GM18873 (cell line): ENCODE measurements around the gene DDX17.

Experiments
- ATAC-seq: cut with Tn5 transposase; IDR thresholded peaks from one replicate; pipeline ENCODE4 v1.9.1; 2021; ENCODE audit warnings: mild to moderate bottlenecking, moderate library complexity, moderate number of reproducible peaks; ENCODE audit not compliant: unreplicated experiment, low FRiP score

The DDX17 gene

DNA sequence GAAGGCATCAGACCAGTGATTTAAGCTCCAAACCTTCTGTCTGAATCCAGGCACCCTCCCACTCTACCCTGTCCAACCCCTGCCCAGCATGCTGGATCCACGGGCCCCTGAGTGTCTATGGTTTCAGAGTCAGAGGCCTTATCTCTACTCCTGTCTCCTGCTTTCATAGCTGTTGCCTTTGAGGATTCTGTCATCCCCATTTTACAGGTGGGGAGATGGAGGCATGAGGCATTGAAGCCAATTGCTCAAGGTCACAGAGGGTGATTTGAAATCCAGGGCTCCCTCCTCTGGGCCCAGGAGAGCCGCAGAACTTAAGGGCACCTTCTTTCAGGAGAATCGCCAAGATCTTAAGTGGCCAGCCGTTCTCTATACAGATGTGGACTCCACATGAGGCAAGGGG is 54.2 kb downstream of the DDX17 start:
- no peak for ATAC-seq

DNA sequence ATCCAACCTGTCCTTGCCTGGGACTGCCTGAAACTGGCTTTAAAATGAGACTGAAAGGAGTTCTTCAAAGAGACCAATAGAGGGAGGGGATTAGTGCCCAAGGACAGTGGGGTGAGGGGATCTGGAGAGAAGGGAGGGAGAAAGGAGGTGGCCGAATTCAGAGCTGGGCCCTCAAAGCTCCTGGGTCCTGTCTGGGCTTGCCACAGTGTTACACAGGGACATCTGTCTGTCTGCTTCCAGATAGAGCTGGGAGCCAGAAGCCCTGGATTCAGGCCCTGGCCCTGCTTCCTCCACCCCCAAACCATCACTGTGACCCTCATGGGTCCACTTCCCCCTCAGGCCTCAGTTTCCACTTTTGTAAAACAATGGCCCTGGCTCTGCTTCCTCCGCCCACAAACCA is 54.7 kb downstream of the DDX17 start:
- no peak for ATAC-seq

- no peak for ATAC-seq
Measured at GRCh38 chr22:38450234-38450797, 55.8 kb downstream of the DDX17 start.

DNA sequence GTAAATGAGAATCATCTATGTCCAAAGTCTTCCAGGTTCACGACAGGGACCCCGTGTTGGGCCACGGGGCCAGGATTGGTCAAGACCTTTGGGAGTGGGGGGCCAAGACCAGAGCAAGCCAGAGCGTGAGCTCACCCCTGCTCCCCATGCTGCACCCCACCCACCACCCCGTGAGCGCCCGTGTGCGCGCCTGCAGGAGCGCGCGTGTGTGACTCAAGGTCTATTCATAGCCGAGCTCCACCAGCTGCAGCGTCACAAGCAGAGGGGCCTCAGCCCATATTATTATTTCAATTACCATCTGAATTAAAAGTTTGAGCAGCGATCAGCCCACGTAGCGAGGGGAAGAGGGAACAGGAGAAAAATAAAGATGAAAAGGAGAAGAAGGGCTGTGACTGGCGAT is 56.3 kb downstream of the DDX17 start:
- ATAC-seq: no peak

DNA sequence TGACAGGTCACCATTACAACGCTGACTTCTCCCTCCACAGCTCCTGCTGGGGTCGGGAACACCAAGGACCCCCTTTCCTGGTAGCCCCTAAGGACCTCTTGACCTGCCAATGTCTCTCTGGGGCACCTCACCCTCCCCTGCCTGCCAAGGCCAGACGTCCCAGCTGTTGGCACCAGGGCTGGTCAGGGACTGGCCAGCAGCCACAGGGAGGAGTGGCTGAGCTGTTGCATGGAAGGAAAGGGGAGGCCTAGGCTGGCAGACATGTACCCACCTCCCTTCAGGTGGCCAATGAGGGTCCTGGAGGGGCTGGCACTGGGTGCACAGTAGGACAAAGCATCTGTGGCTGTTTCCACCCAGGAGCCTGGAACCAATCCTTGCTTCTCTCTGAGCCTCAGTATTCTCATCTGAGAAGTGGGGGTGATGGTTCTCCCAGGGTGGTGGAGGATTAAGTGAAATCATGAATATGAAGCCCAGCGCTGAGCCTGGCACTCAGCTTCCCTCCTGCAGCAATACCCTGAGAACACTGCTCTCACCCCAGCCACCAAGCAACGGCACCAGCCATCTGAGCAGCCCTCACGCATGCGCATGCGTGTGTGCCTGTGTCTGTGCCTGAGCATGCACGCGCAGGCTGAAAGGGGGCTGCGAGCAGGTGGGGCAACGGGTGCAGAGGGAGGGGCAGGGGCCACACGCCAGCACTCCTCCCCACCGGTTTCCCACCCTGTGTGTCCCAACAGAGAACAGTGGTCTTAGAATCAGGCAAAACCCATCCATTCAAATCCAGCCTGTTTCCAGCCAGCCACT is 57.0 kb downstream of the DDX17 start:
- no peak for ATAC-seq

DNA sequence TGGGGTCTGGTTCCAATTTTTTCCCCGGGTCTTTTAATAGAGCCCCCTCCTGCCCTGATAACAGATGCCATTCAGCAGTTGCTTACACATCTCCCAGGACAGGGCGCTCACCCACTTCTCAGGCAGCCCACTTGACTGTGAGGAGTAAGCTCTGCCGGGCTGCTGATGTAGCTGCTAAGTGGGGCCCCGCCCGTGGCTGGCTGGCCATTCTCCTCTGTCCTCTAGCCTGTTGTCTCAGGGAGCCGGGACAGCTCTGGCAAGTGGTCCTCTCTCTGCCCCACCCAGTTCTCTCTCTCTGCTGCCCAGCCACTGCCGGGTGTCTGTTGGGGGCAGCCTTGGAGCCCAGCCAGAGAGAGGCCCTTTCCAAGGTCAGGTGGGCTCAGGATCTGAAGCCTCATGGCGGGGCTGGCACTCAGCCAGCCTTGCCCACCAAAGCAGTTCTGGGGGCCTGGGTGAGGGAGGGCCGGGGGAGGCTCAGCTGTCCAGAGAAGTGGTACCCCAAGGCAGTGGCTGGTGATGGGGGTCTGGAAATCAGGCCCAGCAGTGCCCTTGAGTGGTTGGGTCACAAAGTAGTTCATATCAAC is 60.0 kb downstream of the DDX17 start:
- no peak for ATAC-seq

DNA sequence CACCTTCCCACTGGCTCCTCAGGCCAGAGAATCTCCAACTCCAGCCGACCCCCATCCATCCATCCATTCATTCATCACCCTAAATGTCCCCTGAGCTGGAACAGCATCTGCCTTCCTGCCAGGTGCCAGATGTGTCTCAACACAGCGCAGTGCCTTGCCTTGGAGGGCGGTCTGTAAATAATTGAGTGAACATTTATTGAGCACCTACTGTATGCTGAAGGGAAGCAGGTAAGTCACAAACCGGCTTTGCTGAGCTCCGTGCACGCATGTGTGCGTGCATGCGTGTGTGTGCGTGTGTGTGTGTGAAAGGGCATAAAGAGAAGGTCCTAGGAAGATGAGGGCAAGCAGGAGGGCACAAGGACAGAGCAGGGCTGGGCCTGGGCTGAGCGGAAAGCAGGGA is 61.3 kb downstream of the DDX17 start:
- no peak for ATAC-seq

GRCh38 chr22:38443628-38444521 is 62.2 kb downstream of the DDX17 start:
- no peak for ATAC-seq

- no peak for ATAC-seq
Measured at GRCh38 chr22:38442967-38443627, 63.0 kb downstream of the DDX17 start.

DNA sequence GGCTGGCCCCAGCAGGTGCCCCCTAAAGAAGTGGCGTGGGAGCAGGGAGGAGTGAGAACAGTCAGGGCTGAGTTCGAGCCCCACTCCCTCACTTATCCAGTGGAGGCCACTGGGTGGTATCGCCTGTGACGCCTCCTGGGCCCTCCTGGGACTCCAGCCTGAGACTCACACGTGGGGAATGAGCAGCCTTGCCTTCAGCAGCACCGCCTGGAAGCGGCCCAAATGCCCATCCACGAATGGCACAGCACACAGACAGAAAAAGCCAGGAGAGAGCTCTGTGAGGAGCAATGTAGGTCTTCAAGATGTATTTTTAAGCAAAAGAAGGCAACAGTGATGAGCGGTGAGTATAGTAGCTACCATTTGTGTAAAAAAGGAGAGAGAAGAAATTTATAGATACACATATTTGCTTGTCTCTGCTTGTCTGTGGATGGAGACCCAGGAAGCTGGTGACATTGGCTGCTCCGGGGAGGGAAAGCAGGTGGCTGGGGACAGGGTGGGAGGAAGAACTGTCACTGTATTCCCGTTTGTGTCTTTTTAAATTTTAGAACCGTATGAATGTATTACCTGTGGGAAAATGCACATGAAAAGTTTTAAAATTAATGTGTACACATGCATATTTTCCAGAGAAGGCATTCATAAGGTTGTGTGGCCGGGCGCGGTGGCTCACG is 64.4 kb downstream of the DDX17 start:
- no peak for ATAC-seq

GRCh38 chr22:38440747-38441350 is 65.3 kb downstream of the DDX17 start:
- ATAC-seq: no peak

- ATAC-seq: no peak
Measured at GRCh38 chr22:38437416-38437815, 68.7 kb downstream of the DDX17 start.

DNA sequence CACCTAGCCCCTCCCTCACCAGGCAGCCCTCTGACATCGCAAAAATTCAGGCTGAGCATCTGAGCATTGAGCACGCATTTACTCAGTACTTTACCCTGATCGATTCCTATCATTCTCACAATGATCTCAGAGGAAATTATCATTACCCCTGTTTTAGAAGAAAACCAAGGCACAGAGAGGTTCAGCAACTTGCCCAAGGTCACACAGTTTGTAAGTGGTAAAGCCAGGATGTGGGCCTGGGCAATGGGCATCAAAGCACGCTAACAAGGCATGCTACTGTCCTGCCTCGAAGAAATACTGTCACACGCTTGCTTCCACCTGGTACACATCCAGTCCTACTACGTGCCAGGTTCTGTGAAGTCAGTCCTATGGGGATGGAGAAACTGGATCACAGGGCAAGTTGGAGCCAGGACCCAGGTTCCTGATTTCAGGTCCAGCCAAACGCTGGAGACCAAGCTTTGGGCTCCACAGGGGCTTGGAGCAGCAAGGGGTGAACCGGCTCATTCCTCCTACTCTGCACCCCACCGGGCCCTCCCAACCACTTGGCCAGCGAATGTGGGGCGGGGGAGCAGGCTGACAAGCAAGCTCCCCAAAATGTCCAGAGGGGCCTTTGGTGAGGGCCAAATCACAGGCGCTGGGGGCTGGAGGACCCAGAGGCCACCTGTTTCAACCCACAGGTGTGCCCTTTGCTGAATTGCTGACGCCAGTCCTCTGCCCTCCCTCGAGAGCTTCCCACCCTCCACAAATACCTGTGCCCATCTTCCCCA is 69.3 kb downstream of the DDX17 start:
- ATAC-seq: no peak

- no peak for ATAC-seq
Measured at GRCh38 chr22:38435965-38436364, 70.1 kb downstream of the DDX17 start.

GRCh38 chr22:38435010-38435409 is 71.1 kb downstream of the DDX17 start:
- no peak for ATAC-seq

- no peak for ATAC-seq
Measured at GRCh38 chr22:38433871-38434270, 72.2 kb downstream of the DDX17 start.
